T-helper 1 cell treated with Interleukin-12 subunit alpha and Interleukin-12 subunit beta and Interleukin-4 antibody, amounts not matched to agents 30 μg/mL and 1 μg/mL, for 36 hours (primary cell): ENCODE results near the gene SYPL1.
A peak's percentile ranks its signal among the peaks of the same experiment; 100 is the strongest.

ENCODE experiments used
- H3K27ac Mint-ChIP-seq: one replicate; pipeline ENCODE4 v1.8.0; 2021; ENCODE audit warnings: mild to moderate bottlenecking, mixed read lengths
- H3K27me3 Mint-ChIP-seq: one replicate; pipeline ENCODE4 v1.8.0; 2021; ENCODE audit warnings: low read depth, mixed read lengths
- H3K36me3 Mint-ChIP-seq: one replicate; pipeline ENCODE4 v1.8.0; 2021; ENCODE audit warnings: low read depth, mixed read lengths
- H3K4me1 Mint-ChIP-seq: one replicate; pipeline ENCODE4 v1.8.0; 2021; ENCODE audit warnings: low read depth, mixed read lengths
- H3K4me3 Mint-ChIP-seq: one replicate; pipeline ENCODE4 v1.8.0; 2021; ENCODE audit warnings: mild to moderate bottlenecking, moderate library complexity, mixed read lengths
- H3K9me3 Mint-ChIP-seq: one replicate; pipeline ENCODE4 v1.8.0; 2021; ENCODE audit warnings: mixed read lengths

SYPL1 gene

DNA sequence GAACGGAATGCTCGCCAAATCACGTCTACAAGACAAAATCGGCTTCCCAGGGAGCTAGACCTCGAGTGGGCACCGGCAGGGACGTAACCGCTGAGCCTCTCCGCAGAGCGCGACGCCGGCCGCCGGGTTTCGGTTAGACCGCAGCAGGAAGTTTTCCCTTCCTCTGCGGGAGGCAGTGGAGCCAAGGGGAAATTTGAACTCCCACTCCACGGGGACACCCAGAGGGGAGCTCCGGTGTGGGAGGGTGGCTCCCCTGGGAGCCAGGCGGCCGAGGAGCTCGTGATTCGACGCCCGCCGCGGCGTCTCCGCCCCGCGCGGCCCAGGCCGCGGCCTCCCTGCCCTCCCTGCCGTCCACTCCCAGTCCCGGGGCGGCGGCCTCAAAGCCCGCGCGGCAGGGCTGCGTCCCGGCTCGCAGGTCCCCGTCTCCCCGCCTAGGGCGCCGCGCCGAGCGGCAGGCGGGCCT, 426 bp downstream of the SYPL1 start:
- Mint-ChIP-seq H3K4me1 (peaks cover 32% of the 10 kb centered on the region), H3K27me3 (peaks cover 13% of the 10 kb centered on the region), H3K36me3 (no peaks in the 10 kb centered on the region), H3K4me3 (peak overlapping the region; percentile 86), H3K9me3 (no peaks in the 10 kb centered on the region), H3K27ac (peak overlapping the region; percentile 92)

DNA sequence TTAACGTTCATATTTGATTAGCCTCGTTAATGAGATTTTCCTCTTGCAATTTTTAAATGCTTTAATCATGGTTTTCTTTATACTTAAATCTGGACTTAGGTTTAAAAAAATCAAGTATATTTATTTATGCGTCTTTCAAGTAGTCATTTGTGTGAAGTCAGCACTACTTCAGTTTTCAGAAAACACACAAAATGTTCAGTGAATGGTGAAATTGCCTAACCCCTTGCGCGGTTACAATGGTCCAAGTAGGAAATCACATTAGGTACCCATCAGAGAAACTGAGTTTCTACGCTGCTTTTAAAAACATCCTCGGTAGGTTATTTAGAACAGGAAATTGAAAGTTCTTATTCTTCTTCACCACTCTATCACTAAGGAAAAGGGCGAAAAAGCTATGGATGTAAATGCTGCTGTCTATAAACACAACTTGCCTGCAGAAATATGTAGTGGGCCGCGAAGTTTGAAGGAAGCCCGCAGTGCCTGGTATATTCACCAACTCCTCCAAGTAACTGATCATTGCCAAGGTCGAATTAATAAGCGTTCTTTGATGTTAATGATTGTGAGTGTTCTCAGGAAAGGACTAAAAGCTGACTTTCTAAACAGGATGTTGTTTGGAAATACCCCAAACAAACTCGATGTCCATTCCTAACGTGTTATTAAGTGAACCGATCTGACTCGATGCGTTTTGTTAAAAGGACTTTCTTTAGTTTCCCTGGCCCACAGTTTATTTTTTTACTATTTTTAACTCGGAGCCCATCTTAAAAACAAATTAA, 1.0 kb downstream of the SYPL1 start:
- H3K4me3 Mint-ChIP-seq, result peak overlapping the region; percentile 77
- no peaks in the 10 kb centered on the region for H3K36me3 Mint-ChIP-seq
- H3K4me1 Mint-ChIP-seq, result peaks cover 32% of the 10 kb centered on the region
- H3K27me3 Mint-ChIP-seq, result peaks cover 13% of the 10 kb centered on the region
- no peaks in the 10 kb centered on the region for H3K9me3 Mint-ChIP-seq
- H3K27ac Mint-ChIP-seq, result peak overlapping the region; percentile 66

DNA sequence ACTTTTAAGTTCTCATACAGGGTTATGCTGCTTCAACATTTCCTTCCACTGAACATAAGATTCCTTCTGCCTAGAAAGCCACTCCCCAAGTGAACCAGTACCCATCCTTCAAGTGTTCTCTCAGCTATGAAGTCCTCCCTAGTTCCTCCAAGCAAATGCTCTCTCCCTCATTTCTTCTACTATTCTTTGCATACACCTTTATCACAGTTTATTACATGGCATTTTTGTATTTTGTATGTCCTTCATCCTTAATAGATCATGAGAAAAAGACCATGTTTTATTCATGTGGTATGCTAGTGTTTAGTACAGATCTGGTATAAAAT, 1.9 kb downstream of the SYPL1 start:
- H3K9me3 Mint-ChIP-seq, result no peaks in the 10 kb centered on the region
- peaks cover 3% of the 10 kb centered on the region for H3K36me3 Mint-ChIP-seq
- H3K4me1 Mint-ChIP-seq, result peaks cover 32% of the 10 kb centered on the region
- H3K4me3 Mint-ChIP-seq, result peak overlapping the region; percentile 47
- peaks cover 13% of the 10 kb centered on the region for H3K27me3 Mint-ChIP-seq
- no peak overlapping the region for H3K27ac Mint-ChIP-seq

DNA sequence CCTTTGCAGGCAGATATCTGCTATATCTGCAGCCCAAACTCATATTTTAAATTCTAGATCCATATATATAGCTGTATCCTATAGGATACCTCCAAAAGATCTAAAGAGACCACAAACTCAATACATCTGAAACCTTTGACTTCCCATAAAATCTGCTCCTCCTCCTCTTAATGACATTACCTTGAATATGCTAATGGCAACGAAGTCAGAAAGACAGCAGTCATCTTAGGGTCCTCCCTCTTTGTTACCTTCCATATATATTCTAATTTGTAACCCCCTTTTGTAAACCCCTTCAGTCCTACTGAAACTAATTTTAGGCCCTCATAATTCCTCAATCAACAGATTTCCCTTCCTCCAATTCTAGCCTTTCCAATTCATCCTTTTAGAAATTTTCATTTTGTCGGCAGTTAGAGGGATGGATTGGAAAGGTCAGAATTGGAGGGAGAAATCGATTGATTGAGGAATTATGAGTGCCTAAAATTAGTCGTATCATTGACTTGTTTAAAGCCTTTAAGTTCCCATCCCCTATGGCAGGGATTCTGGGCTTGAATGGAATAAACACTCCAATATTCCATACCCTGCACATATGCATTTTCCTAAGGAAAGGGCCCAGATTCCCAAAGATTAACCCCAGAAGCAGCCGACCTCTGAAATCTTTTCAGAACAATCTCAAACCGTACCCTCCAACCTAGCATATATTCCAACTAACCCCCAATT, 2.4 kb downstream of the SYPL1 start:
- H3K9me3 Mint-ChIP-seq, result no peaks in the 10 kb centered on the region
- peaks cover 3% of the 10 kb centered on the region for H3K36me3 Mint-ChIP-seq
- peaks cover 32% of the 10 kb centered on the region for H3K4me1 Mint-ChIP-seq
- H3K27ac Mint-ChIP-seq, result no peak overlapping the region
- H3K4me3 Mint-ChIP-seq, result peak overlapping the region; percentile 47
- peaks cover 13% of the 10 kb centered on the region for H3K27me3 Mint-ChIP-seq

DNA sequence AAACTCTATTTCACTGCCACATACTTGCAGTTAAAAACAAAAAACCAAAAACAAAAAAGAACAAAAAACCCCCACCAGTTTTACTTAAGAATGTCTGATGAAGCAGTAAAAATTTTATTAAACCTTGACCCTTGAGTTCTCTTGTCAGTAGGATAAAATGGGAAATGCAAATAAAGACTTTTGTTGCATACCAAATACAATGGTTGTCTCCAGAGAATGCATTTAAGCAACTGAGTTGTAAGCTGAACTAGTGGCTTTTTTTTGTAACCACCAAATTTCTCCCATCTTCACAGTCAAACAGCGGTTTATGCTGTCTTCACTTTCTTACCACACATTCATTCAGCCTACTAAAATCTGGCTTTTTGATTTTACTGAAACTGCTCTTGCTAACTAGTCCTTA, 3.1 kb downstream of the SYPL1 start:
- peaks cover 29% of the 10 kb centered on the region for H3K4me1 Mint-ChIP-seq
- H3K9me3 Mint-ChIP-seq, result no peaks in the 10 kb centered on the region
- H3K4me3 Mint-ChIP-seq, result no peak overlapping the region
- no peak overlapping the region for H3K27ac Mint-ChIP-seq
- H3K36me3 Mint-ChIP-seq, result peaks cover 3% of the 10 kb centered on the region
- peaks cover 13% of the 10 kb centered on the region for H3K27me3 Mint-ChIP-seq

DNA sequence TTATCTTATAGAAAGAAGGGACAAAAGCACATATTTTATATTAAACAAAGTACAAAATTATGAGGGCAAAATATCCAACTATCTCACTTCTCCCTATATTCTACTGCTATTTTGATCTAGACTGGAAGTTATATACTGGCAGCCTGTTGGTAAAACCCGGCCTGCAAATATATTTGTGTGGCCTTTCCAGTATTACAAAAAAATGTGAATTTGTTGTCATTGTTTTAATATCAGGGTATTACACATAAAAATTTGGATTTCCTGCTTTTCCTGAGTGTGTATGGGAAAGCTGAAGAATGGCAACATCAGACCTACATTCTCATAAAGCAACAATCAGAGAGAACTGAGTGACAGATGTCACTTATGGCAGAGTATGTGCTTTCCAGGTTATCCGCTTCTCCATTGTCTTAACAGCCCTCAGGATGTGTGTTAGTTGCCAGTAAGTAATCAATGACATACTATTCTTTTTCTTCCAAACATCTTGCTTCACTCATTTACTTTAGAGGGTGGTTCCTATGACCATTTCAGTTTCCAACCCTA, 7.3 kb downstream of the SYPL1 start:
- H3K27me3 Mint-ChIP-seq, result no peaks in the 10 kb centered on the region
- H3K27ac Mint-ChIP-seq, result no peak overlapping the region
- H3K4me1 Mint-ChIP-seq, result peaks cover 22% of the 10 kb centered on the region
- peaks cover 8% of the 10 kb centered on the region for H3K36me3 Mint-ChIP-seq
- H3K9me3 Mint-ChIP-seq, result no peaks in the 10 kb centered on the region
- no peak overlapping the region for H3K4me3 Mint-ChIP-seq

DNA sequence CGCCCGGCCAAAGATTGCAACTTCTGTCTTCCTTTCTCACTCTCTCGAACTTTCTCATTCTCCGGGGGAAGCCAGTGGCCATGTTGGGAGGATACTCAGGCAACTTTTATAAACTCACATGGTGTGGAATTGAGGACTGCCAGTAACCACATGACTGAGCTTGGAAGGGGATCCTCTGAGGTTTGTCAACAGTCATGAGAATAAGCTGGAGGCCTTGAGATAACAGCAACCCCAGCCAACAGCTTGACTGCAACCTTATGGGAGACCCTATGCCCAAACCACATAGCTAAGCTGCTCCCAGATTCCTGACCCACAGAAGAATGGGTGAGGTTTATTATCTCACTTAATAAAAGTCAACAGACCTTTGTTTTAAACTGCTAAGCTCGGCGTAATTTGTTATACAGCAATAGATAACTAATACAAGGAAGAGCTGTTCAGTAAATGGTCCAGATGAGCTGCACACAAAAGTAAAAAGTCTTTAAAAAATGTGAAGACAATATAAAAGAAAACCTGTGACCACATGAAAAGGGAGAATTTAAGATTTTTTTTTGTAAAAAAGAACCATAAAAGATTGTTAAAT, 9.6 kb downstream of the SYPL1 start:
- H3K27me3 Mint-ChIP-seq, result no peaks in the 10 kb centered on the region
- H3K4me1 Mint-ChIP-seq, result peaks cover 18% of the 10 kb centered on the region
- no peak overlapping the region for H3K27ac Mint-ChIP-seq
- H3K9me3 Mint-ChIP-seq, result no peaks in the 10 kb centered on the region
- H3K4me3 Mint-ChIP-seq, result no peak overlapping the region
- H3K36me3 Mint-ChIP-seq, result peaks cover 8% of the 10 kb centered on the region

DNA sequence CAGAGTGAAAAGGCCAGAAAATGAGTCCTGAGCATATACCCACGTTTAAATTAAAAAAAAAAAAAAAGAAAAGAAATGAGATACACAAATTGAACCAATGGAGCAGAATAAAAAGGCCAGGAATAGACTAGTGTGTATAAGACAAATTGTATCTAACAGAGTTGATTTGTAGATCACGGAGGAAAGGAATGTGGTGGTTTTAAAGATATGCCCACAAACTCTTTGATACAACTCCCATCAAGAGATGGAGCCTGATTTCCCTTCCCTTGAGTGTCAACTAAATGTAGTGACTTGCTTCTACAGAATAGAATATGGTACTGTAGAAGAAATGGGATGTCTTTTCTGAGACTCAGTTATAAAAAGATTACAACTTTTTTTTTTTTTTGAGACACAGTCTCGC, 10.4 kb downstream of the SYPL1 start:
- no peaks in the 10 kb centered on the region for H3K27me3 Mint-ChIP-seq
- H3K27ac Mint-ChIP-seq, result no peak overlapping the region
- H3K4me3 Mint-ChIP-seq, result no peak overlapping the region
- H3K36me3 Mint-ChIP-seq, result peaks cover 8% of the 10 kb centered on the region
- no peaks in the 10 kb centered on the region for H3K9me3 Mint-ChIP-seq
- H3K4me1 Mint-ChIP-seq, result peaks cover 18% of the 10 kb centered on the region

DNA sequence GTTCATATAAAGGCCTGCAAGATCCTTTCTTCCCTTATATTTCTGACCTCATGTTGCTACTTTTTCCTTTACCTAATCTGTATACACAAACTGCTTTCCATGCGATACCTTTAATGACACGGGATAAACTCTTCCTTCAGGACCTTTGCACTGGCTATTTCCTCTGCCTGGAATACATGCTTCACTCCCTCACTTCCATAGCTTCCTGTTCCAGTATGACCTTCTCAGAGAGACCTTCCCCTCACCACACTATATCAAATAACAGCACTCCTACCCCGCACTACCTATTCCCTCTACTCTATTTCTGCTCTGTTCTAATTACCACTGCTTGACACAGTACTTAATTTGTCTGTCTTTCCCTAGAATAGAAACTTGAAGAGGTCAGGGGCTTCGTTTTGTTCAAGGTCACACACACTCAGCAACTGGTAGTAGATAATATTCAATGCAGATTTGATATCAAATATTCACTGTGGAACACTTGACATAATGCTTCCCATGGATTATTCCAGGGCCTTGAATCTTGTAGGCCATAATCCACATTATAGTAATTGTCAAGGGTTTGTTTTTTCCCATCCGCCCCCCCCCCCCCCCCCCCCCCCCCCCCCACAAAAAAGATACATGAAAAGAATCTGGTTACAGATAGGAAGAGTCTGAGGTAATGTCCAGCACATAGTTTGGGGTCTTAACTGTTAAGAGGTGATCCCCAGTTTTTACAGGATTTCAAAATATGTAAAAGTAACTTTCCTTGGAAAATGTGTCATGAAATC, 11.1 kb downstream of the SYPL1 start:
- Mint-ChIP-seq H3K36me3 (peaks cover 11% of the 10 kb centered on the region), H3K4me1 (peaks cover 18% of the 10 kb centered on the region), H3K27ac (no peak overlapping the region), H3K4me3 (no peak overlapping the region), H3K9me3 (no peaks in the 10 kb centered on the region), H3K27me3 (no peaks in the 10 kb centered on the region)

DNA sequence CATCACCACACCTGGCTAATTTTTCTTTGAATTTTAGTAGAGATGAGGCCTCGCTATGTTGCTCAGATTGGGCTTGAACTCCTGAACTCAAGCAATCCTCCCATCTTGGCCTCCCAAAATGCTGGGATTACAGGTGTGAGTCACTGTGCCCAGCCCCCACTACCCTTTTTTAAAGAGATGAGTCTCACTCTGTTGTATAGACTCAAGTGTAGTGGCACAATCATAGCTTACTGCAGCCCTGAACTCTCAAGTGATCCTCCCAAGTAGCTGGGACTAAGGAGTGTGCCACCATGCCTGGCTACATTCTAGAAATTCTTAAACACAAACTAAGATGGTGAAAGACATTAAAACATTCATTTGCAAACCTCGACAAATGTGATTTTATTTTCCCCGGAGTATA, 12.6 kb downstream of the SYPL1 start:
- no peak overlapping the region for H3K27ac Mint-ChIP-seq
- no peak overlapping the region for H3K4me3 Mint-ChIP-seq
- no peaks in the 10 kb centered on the region for H3K27me3 Mint-ChIP-seq
- no peaks in the 10 kb centered on the region for H3K9me3 Mint-ChIP-seq
- H3K4me1 Mint-ChIP-seq, result peaks cover 18% of the 10 kb centered on the region
- peaks cover 8% of the 10 kb centered on the region for H3K36me3 Mint-ChIP-seq

DNA sequence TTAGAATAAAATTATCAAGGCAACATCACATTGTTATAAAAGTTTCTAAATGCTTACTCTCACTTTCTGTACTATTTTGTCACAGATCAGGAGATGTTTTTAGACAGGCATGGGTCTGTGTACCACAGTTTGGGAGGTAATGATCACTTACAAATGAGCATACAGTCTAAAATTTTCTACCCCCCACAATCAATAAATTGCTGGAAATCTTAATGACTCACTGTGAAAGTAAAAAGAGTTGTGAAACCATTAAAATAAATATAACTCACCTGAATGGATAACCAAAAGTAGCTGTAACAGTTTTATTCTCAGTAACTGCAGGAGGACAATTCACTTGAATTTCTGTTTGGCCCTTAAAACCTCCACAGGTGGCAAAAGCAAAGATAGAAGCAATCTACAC, 13.2 kb downstream of the SYPL1 start:
- Mint-ChIP-seq H3K27me3 (no peaks in the 10 kb centered on the region), H3K27ac (no peak overlapping the region), H3K4me1 (peaks cover 18% of the 10 kb centered on the region)

DNA sequence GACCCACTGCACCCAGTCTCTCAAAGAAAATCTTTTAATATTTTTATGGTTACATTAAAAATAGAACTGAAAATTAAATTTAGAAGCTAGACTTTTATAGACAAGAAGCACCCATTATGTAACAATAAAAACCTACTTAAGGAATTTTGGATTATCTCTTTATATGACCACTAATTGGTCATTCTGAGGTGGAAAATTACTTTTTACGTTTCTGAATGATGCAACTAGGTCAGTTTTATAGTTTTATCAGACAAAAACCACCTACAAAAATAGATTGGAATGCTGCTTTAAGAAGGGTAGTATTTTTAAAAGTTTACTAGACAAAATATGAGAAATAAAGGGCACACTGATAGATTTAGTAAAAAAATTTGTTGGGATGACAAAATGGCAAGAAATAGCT, 16.5 kb downstream of the SYPL1 start:
- Mint-ChIP-seq H3K27ac (no peak overlapping the region), H3K4me1 (peaks cover 10% of the 10 kb centered on the region), H3K4me3 (no peak overlapping the region), H3K36me3 (peaks cover 16% of the 10 kb centered on the region), H3K9me3 (no peaks in the 10 kb centered on the region), H3K27me3 (no peaks in the 10 kb centered on the region)

More for the DNA sequence above, 13.2 kb downstream of the SYPL1 start:
- no peaks in the 10 kb centered on the region for H3K9me3 Mint-ChIP-seq
- peaks cover 8% of the 10 kb centered on the region for H3K36me3 Mint-ChIP-seq
- no peak overlapping the region for H3K4me3 Mint-ChIP-seq

DNA sequence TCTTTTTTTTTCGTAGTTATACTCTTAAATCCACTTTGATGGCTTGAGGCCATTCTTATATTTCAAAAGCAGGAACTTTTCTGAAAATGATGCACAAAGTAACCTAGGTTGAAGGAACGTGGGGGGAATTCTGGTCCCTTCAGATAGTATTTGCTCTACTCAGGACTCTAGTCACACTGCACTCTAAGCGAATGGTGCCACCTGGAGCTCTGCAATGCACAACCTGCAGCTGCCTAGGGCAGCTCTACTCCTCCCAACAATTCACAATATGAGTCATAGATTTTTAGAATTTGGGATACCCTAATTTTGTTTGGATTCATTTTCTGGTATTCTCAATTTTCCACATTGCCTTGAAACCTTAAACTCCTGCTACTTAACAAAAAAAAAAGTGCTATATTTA, 17.3 kb downstream of the SYPL1 start:
- Mint-ChIP-seq H3K4me1 (peaks cover 10% of the 10 kb centered on the region), H3K27ac (no peak overlapping the region), H3K4me3 (no peak overlapping the region), H3K9me3 (no peaks in the 10 kb centered on the region), H3K27me3 (no peaks in the 10 kb centered on the region), H3K36me3 (peaks cover 19% of the 10 kb centered on the region)

DNA sequence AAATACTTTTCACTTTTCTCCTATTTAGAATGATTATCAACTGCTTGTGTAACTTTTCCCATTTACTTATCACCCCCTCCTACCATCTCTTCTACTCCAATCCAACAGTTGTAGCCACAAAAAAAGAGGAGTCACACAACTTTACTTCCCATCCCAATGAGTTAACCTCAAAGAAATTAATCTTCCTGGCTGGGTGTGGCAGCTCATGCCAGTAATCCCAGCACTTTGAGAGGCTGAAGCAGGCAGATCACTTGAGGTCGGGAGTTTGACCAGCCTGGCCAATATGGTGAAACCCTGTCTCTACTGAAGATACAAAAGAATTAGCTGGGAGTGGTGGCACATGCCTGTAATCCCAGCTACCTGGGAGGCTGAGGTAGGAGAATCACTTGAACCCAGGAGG, 19.9 kb downstream of the SYPL1 start:
- H3K4me3 Mint-ChIP-seq, result no peak overlapping the region
- no peaks in the 10 kb centered on the region for H3K9me3 Mint-ChIP-seq
- peaks cover 4% of the 10 kb centered on the region for H3K4me1 Mint-ChIP-seq
- no peak overlapping the region for H3K27ac Mint-ChIP-seq
- no peaks in the 10 kb centered on the region for H3K27me3 Mint-ChIP-seq
- H3K36me3 Mint-ChIP-seq, result peaks cover 33% of the 10 kb centered on the region
